ENCODE measurements around the gene SOCS3.

SOCS3 gene

GRCh38 chr17:78396441-78397337, 36.8 kb upstream of the SOCS3 start:
- H3K9me3 Mint-ChIP-seq (ENCODE audit: low read depth), result no peaks in the 10 kb centered on the region
- H3K27me3 Mint-ChIP-seq, result no peaks in the 10 kb centered on the region
- H3K27ac Mint-ChIP-seq, result no peak overlapping the region
- H3K4me3 Mint-ChIP-seq, result no peak overlapping the region
- peaks cover 15% of the 10 kb centered on the region for H3K4me1 Mint-ChIP-seq (ENCODE audit: low read depth)
- no peaks in the 10 kb centered on the region for H3K36me3 Mint-ChIP-seq

GRCh38 chr17:78395155-78395554, 35.3 kb upstream of the SOCS3 start:
- Mint-ChIP-seq H3K27ac (no peak overlapping the region), H3K27me3 (no peaks in the 10 kb centered on the region)

GRCh38 chr17:78394209-78394608, 34.3 kb upstream of the SOCS3 start:
- Mint-ChIP-seq H3K27ac (no peak overlapping the region), H3K36me3 (no peaks in the 10 kb centered on the region), H3K27me3 (no peaks in the 10 kb centered on the region), H3K9me3 (ENCODE audit: low read depth) (no peaks in the 10 kb centered on the region), H3K4me3 (no peak overlapping the region), H3K4me1 (ENCODE audit: low read depth) (peaks cover 25% of the 10 kb centered on the region)

More at GRCh38 chr17:78395155-78395554, 35.3 kb upstream of the SOCS3 start:
- Mint-ChIP-seq H3K36me3 (no peaks in the 10 kb centered on the region), H3K4me3 (no peak overlapping the region), H3K4me1 (ENCODE audit: low read depth) (peaks cover 23% of the 10 kb centered on the region), H3K9me3 (ENCODE audit: low read depth) (no peaks in the 10 kb centered on the region)

DNA sequence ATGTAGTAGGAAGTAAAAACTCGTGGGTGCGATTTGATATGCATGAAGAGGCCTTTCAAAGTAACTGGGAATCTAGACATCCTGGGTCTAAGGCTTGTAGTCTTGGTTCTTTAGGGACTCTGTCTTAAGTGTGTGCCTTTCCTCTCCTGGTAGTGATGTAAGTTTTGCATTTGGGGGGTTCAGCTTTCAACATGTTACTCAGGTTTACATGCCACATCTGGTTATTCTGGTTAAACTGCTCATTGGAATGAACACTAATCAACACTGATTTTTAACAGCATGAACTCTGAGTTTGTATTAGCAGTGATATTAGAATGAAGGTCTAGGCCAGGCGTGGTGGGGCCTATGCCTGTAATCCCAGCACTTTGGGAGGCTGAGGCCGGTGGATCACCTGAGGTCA, 33.7 kb upstream of the SOCS3 start:
- Mint-ChIP-seq H3K36me3 (peaks cover under 1% of the 10 kb centered on the region), H3K4me3 (no peak overlapping the region), H3K4me1 (ENCODE audit: low read depth) (peaks cover 30% of the 10 kb centered on the region), H3K9me3 (ENCODE audit: low read depth) (no peaks in the 10 kb centered on the region), H3K27ac (no peak overlapping the region), H3K27me3 (no peaks in the 10 kb centered on the region)

DNA sequence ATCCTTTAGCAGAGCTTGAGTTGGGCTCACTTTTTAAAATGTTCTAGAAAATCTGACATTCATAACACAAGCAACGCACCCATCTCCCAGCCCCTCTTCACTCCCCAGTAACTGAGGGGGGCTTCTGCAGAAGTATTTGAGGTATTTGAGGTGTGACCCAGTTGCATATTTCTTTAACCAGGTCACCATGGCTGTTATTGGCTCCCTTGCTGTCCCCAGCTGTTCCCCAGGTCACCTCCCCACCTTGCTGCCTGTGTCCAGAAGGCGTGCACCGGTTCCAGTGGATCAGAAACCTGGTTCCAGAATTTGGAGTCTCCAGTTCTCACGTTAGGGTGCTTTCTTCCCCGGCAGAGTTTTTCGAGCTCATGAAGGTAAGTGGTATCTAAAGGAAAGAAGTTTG, 32.4 kb upstream of the SOCS3 start:
- Mint-ChIP-seq H3K27ac (peak overlapping the region; percentile 78), H3K36me3 (peaks cover 2% of the 10 kb centered on the region), H3K9me3 (ENCODE audit: low read depth) (no peaks in the 10 kb centered on the region), H3K4me1 (ENCODE audit: low read depth) (peaks cover 41% of the 10 kb centered on the region), H3K27me3 (no peaks in the 10 kb centered on the region), H3K4me3 (no peak overlapping the region)

GRCh38 chr17:78391843-78392242, 32.0 kb upstream of the SOCS3 start:
- peaks cover 3% of the 10 kb centered on the region for H3K36me3 Mint-ChIP-seq
- H3K9me3 Mint-ChIP-seq (ENCODE audit: low read depth), result no peaks in the 10 kb centered on the region
- H3K27me3 Mint-ChIP-seq, result no peaks in the 10 kb centered on the region
- H3K4me3 Mint-ChIP-seq, result no peak overlapping the region
- H3K27ac Mint-ChIP-seq, result peak overlapping the region; percentile 34
- H3K4me1 Mint-ChIP-seq (ENCODE audit: low read depth), result peaks cover 43% of the 10 kb centered on the region

DNA sequence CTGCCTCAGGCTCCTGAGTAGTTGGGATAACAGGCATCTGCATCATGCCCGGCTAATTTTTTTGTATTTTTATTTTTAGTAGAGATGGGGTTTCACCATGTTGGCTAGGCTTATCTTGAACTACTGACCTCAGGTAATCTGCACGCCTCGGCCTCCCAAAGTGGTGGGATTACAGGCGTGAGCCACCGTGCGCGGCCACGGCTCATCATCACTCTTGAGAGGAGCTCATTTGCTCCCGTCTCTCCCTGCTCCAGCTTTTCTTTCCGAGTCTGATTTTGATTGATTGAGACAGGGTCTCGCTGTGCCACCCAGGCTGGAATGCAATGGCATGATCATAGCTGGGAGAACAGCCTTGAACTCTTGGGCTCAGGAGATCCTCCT, 31.2 kb upstream of the SOCS3 start:
- Mint-ChIP-seq H3K27ac (no peak overlapping the region), H3K4me1 (ENCODE audit: low read depth) (peaks cover 51% of the 10 kb centered on the region), H3K36me3 (peaks cover 9% of the 10 kb centered on the region), H3K27me3 (no peaks in the 10 kb centered on the region), H3K4me3 (no peak overlapping the region), H3K9me3 (ENCODE audit: low read depth) (no peaks in the 10 kb centered on the region)

DNA sequence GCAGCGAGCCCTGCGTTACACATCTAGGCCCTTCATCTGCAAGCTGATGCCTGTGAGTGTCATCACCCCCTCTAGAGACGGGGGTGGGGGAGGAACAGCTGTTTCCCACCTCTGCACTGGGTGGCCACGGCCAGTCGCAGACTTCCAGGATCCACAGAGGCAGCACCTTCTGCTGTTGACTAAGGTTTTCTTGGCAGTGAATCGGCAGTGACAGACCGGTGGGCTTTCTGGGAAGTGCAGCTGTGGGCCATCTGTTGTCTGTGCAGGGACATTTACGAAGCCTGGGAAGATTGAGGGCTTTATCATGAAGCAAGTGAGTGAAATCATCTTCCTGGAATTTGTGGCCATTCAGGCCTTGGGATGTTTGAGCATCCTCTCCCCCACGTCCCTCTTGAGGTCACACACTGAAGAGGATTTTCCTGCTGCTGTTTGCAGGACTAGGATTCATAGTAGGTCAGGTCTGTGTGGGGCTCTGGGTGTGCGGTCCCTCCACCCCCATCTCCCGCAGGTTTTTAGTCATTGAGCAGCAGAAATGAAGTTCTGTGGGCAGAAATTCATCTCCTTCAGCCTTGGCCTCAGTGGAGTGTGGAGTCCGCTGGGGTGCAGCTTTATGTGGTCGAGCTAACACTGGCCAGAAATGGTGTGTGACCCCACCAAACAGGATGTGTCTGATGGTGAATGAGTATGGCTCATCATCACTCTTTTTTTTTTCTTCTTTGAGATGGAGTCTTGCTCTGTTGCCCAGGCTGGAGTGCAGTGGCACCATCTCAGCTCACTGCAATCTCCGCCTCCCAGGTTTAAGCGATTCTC, 30.6 kb upstream of the SOCS3 start:
- Mint-ChIP-seq H3K27ac (peak overlapping the region; percentile 50), H3K4me3 (no peak overlapping the region), H3K9me3 (ENCODE audit: low read depth) (no peaks in the 10 kb centered on the region), H3K36me3 (peaks cover 9% of the 10 kb centered on the region), H3K4me1 (ENCODE audit: low read depth) (peaks cover 57% of the 10 kb centered on the region), H3K27me3 (no peaks in the 10 kb centered on the region)

DNA sequence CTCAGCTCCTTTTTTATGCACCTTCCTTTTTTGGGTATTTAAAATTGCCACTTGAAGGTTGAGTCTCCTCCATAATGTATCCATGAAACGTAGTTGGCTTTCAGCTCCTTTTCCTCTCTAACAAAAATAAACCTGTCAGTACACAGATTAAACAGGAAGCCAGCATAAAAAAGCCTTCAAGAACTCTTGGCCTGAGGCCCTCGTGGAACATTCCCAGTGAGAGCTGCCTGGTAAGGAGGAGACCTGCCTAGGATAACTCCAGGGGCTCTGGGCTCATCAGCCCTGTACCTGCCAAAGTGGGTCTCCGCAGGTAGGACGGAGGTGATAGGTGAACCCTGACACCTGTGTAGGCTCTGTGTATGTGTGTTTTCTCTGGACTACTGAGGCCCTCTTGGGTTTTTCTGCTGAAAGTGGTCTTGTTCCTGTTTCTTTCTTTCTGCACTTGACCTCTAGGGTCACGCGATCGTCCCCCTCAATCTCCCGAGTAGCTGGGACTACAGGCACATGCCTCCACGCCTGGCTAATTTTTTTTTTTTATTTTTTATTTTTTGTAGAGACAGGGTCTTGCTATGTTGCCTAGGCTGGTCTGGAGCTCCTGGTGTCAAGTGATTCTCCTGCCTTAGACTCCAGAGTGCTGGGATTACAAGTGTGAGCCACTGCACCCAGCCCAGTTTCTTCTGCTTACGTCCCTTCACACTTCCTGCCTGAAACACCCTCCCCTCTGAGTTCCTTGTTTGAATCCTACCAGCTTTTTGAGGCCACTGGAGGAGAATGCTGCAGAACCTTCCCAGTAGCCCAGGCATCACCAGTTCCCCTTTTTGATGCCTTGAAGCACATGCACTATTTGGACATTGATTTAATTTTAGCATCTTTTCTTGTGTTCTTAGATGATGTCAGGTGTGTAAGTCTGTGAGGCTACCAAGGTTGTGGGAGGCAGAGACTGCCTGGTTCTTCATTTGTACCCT, 28.4 kb upstream of the SOCS3 start:
- Mint-ChIP-seq H3K4me1 (ENCODE audit: low read depth) (peaks cover 69% of the 10 kb centered on the region), H3K27me3 (no peaks in the 10 kb centered on the region), H3K9me3 (ENCODE audit: low read depth) (no peaks in the 10 kb centered on the region), H3K4me3 (peak overlapping the region; percentile 64), H3K36me3 (peaks cover 9% of the 10 kb centered on the region), H3K27ac (peak overlapping the region; percentile 92)

DNA sequence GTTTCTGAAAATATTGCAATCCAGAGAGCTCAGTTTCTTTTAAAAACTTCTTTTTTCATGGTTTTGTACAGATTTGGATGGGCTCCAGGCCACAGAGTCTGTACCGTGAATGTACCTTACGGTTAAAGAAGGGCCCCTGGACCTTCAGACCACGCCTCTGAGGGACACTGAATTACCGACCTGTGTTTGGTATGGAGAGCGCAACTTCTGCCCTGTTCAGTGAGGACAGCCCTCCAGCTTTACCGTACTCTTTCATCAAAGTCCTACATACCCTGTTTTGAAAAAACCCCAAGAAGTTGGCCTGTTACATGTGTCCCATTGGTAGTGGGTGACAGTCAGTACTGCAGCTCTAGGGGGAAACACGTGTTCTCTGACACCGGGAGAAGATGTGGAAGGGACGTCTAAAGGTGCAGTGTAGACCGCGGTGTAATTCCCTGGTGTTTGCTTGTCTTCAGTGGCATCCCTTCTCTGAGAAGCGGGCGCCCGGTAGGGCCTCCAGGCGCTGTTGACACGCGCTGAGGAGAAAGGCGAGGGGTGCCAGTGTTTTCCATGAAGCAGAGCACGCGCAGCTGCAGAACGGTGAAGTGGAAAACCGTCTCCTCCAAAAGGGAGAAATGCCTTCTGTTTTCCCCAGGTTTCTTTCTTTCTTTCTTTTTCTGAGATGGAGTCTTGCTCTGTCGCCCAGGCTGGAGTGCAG, 24.8 kb upstream of the SOCS3 start:
- peak overlapping the region; percentile 90 for H3K4me3 Mint-ChIP-seq
- no peaks in the 10 kb centered on the region for H3K27me3 Mint-ChIP-seq
- H3K36me3 Mint-ChIP-seq, result peaks cover 19% of the 10 kb centered on the region
- H3K27ac Mint-ChIP-seq, result peak overlapping the region; percentile 100
- peaks cover 82% of the 10 kb centered on the region for H3K4me1 Mint-ChIP-seq (ENCODE audit: low read depth)
- H3K9me3 Mint-ChIP-seq (ENCODE audit: low read depth), result no peaks in the 10 kb centered on the region

DNA sequence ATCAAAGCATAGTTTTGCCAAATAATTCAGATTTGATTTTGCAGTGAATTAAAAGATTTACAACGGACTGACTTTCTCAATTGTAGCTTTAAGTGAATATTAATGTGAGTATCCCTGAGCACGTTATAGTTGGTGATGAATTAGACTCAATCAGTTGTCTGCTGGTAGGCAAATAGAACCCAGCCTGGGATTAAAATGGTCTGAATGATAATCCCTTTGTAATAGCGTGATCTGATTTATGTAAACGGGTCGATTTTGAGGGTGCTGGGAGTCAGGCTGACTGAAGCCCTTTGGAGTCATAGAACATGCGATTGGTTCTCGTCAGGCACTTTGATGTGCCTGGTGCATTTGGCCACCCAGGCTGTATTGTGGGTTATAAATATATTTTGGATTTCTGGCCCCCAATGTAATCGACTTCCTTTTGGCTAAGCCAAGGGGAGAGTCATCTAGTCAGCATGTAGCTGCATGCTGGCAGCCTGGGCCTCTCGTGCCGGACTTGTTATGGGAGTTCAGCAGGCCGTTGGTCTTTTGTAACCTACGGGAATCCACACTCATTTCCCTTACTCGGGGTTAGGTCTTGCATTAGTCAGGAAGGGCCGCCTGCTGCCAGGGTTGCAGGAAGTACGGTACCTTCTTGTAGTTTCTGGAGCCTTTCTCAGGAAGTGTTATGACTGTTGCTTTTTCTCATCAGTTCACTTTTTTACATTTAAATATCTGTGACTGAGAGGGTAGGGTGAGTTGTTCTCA, 24.0 kb upstream of the SOCS3 start:
- H3K4me1 Mint-ChIP-seq (ENCODE audit: low read depth), result peaks cover 85% of the 10 kb centered on the region
- H3K9me3 Mint-ChIP-seq (ENCODE audit: low read depth), result no peaks in the 10 kb centered on the region
- no peaks in the 10 kb centered on the region for H3K27me3 Mint-ChIP-seq
- peaks cover 19% of the 10 kb centered on the region for H3K36me3 Mint-ChIP-seq
- peak overlapping the region; percentile 90 for H3K4me3 Mint-ChIP-seq
- peak overlapping the region; percentile 100 for H3K27ac Mint-ChIP-seq

DNA sequence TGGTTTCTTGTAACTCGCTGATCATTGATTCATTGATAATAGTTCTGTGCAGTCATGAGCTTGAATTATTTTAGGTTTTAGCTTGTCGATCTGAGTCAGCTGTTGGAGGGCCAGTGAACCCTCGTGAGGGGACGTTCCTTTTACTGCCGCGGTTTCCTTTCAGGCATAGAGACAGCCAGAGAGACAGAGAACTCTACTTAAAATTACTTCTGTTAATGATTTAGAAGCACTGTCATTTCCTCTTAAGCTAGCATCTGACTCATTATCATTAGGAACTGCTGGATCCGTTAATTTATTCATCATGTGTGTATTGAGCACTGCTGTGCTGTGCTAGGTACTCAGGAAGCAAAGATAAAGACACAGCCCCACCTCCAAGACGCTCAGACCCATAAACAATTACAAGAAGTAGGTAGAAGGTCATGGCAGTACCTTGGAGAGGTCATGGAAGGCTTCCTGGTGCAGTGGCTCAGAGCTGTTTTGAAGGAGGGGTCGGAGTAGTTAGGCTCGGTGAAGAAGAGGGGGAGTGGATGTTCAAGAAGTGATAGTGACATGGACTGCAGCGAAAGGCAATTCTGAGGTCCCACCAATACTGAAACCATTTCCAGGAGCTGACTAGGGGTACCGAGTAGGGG, 21.8 kb upstream of the SOCS3 start:
- Mint-ChIP-seq H3K36me3 (peaks cover 15% of the 10 kb centered on the region), H3K27ac (peak overlapping the region; percentile 98), H3K4me1 (ENCODE audit: low read depth) (peaks cover 72% of the 10 kb centered on the region), H3K4me3 (peak overlapping the region; percentile 97), H3K9me3 (ENCODE audit: low read depth) (no peaks in the 10 kb centered on the region), H3K27me3 (no peaks in the 10 kb centered on the region)

GRCh38 chr17:78380370-78380769, 20.5 kb upstream of the SOCS3 start:
- Mint-ChIP-seq H3K36me3 (peaks cover 10% of the 10 kb centered on the region), H3K4me1 (ENCODE audit: low read depth) (peaks cover 61% of the 10 kb centered on the region), H3K27ac (peak overlapping the region; percentile 98), H3K9me3 (ENCODE audit: low read depth) (no peaks in the 10 kb centered on the region), H3K27me3 (no peaks in the 10 kb centered on the region), H3K4me3 (peak overlapping the region; percentile 97)
